Ascending aorta (tissue), 2 donors: ENCODE data around the gene ALDH7A1. TPM values are rescaled to one million over a fixed set of nuclear protein-coding genes. Genes with fewer than 3 reads are reported as not detected.

Experiments
- DNase-seq, 2 donors: peaks; one replicate each; pipeline ENCODE4 v3.0.0-alpha.2; 2019; ENCODE audit warnings: low spot score in 2 of 2
- H3K27ac ChIP-seq, 2 donors: fragments of 200-600 bp; sonication (generic); one replicate each; pipeline ENCODE4 v1.5.1; 2016 to 2017; ENCODE audit warnings: mild to moderate bottlenecking in 1 of 2
- H3K27me3 ChIP-seq: fragments of 200-600 bp; sonication (generic); one replicate; pipeline ENCODE4 v1.5.1; 2017
- H3K36me3 ChIP-seq, 2 donors: fragments of 200-600 bp; sonication (generic); one replicate each; pipeline ENCODE4 v1.5.1; 2016
- H3K4me1 ChIP-seq, 2 donors: fragments of 200-600 bp; sonication (generic); one replicate each; pipeline ENCODE4 v1.5.1; 2016 to 2017; ENCODE audit warnings: mild to moderate bottlenecking in 1 of 2
- H3K4me3 ChIP-seq, 2 donors: fragments of 200-600 bp; sonication (generic); one replicate each; pipeline ENCODE4 v1.5.1; 2016 to 2017; ENCODE audit warnings: mild to moderate bottlenecking in 1 of 2
- H3K9me3 ChIP-seq, 2 donors: fragments of 200-600 bp; sonication (generic); one replicate each; pipeline ENCODE4 v1.5.1; 2016
- CTCF ChIP-seq, 3 experiments: fragments of 200-600 bp in 2 of 3; fragments of 450-650 bp in 1 of 3; sonication (generic) in 2 of 3; IDR thresholded peaks; one replicate each; pipeline ENCODE4 v1.5.1; 2016 to 2019; ENCODE audit warnings: antibody characterized with exemption in 3 of 3, mild to moderate bottlenecking in 1 of 3, moderate library complexity in 1 of 3
- intact Hi-C: fragments of 100-400 bp; cut with DNase I; formaldehyde crosslinking; loops from one replicate; pipeline ENCODE4 v1.15.1; 2023
- total RNA-seq: library from RNA; depleted of rRNA; stranded (reverse); fragments of >200 nt; gene quantifications from one replicate; pipeline ENCODE4 v1.1.0, GENCODE V29; 2016

The ALDH7A1 gene
- total RNA-seq, 1 donor from 2014 or later, result 1.4 TPM

- Histone ChIP-seq H3K4me1 (peaks cover 8 to 19% of the 10 kb centered on the region in 2 donors), H3K36me3 (peaks cover 70 to 90% of the 10 kb centered on the region in 2 donors), H3K4me3 (no peak overlapping the region), H3K27me3 (no peaks in the 10 kb centered on the region), H3K9me3 (no peaks in the 10 kb centered on the region), H3K27ac (peak overlapping the region; percentile 63 to 65)
- DNase-seq, result no peak
- intact Hi-C loops, result loop anchor here (5.0 kb wide), 1 partner anchor 135 kb away; no protein-coding TSS in a partner anchor
- TF ChIP-seq CTCF (IDR thresholded peaks at IDR 0.05), result no peak
Measured at GRCh38 chr5:126487596-126487995, 107.4 kb downstream of the ALDH7A1 start.

GRCh38 chr5:126486332-126486731 lies 108.7 kb downstream of the ALDH7A1 start:
- H3K9me3 ChIP-seq, result no peaks in the 10 kb centered on the region
- no peak overlapping the region for H3K4me3 ChIP-seq
- DNase-seq, result no peak
- H3K36me3 ChIP-seq, result peaks cover 77 to 90% of the 10 kb centered on the region in 2 donors
- intact Hi-C loops, result loop anchor here (5.0 kb wide), 1 partner anchor 134 kb away; no protein-coding TSS in a partner anchor
- no peaks in the 10 kb centered on the region for H3K27me3 ChIP-seq
- peak in 1 of 3 experiments; percentile 12 for TF ChIP-seq CTCF (IDR thresholded peaks at IDR 0.05)
- peak overlapping the region; percentile 43 to 57 for H3K27ac ChIP-seq
- H3K4me1 ChIP-seq, result peaks cover 8 to 19% of the 10 kb centered on the region in 2 donors

GRCh38 chr5:126484253-126484652 lies 110.8 kb downstream of the ALDH7A1 start:
- Histone ChIP-seq H3K27ac (peak overlapping the region; percentile 43 to 45), H3K4me1 (peaks cover 8 to 16% of the 10 kb centered on the region in 2 donors), H3K36me3 (peaks cover 74 to 79% of the 10 kb centered on the region in 2 donors), H3K9me3 (no peaks in the 10 kb centered on the region), H3K4me3 (no peak overlapping the region), H3K27me3 (no peaks in the 10 kb centered on the region)
- no peak for DNase-seq
- TF ChIP-seq CTCF (IDR thresholded peaks at IDR 0.05), result no peak
- intact Hi-C loops, result no loop called here

DNA sequence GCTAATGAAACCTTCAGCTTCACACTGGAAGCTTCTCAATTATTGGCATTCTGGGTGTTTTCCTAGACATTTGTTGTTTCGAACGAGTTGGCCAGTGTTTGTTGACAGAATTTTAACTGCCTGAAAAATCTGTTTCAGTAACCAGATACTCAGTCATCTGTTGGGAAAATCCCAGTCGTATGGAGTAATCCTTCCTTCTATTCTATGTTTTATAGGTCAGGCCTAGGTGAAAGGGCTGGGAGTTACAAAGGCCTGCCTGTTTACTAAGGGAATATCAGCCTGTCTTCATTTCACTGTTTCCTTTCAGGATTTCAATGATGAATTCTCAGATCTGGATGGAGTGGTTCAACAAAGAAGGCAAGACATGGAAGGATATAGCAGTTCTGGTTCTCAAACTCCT lies 111.9 kb downstream of the ALDH7A1 start:
- Histone ChIP-seq H3K27ac (peak overlapping the region in 1 of 2 donors; percentile 43), H3K27me3 (no peaks in the 10 kb centered on the region)

DNA sequence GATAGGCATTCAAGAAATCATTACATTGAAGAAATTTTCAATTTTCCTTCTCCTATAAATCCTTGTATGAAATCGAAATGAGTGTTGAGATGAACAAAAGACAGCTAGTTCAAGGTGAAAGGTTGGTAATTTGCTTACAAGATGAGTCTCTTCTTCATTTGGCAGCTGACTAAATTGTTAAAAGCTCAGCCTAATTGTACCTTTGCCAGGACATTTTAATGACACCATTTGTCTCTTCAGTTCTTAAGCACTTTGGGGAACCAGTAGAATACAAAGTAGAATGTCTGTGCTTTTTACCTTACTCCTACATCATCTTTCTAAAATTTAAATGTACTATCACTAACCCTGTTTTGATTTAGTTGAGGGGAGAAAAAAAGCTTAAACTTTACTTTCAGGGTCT lies 112.4 kb downstream of the ALDH7A1 start:
- no peak for DNase-seq
- peaks cover 18 to 24% of the 10 kb centered on the region in 2 donors for H3K4me1 ChIP-seq
- intact Hi-C loops, result no loop called here
- H3K27me3 ChIP-seq, result no peaks in the 10 kb centered on the region
- TF ChIP-seq CTCF (IDR thresholded peaks at IDR 0.05), result no peak
- peaks cover 65 to 73% of the 10 kb centered on the region in 2 donors for H3K36me3 ChIP-seq
- no peaks in the 10 kb centered on the region for H3K9me3 ChIP-seq
- H3K4me3 ChIP-seq, result no peak overlapping the region
- H3K27ac ChIP-seq, result peak overlapping the region; percentile 43 to 50

More for the DNA sequence above, 111.9 kb downstream of the ALDH7A1 start:
- no peaks in the 10 kb centered on the region for H3K9me3 ChIP-seq
- H3K4me3 ChIP-seq, result no peak overlapping the region
- H3K36me3 ChIP-seq, result peaks cover 71 to 78% of the 10 kb centered on the region in 2 donors
- no peak for TF ChIP-seq CTCF (IDR thresholded peaks at IDR 0.05)
- peaks cover 15 to 23% of the 10 kb centered on the region in 2 donors for H3K4me1 ChIP-seq
- intact Hi-C loops, result no loop called here
- DNase-seq, result no peak

- H3K36me3 ChIP-seq, result peaks cover 59% of the 10 kb centered on the region in 2 donors
- H3K4me3 ChIP-seq, result no peak overlapping the region
- H3K9me3 ChIP-seq, result no peaks in the 10 kb centered on the region
- no peak for TF ChIP-seq CTCF (IDR thresholded peaks at IDR 0.05)
- DNase-seq, result no peak
- intact Hi-C loops, result no loop called here
- peaks cover 14 to 19% of the 10 kb centered on the region in 2 donors for H3K4me1 ChIP-seq
- peak overlapping the region in 1 of 2 donors; percentile 77 for H3K27ac ChIP-seq
- H3K27me3 ChIP-seq, result no peaks in the 10 kb centered on the region
Measured at GRCh38 chr5:126481243-126481642, 113.8 kb downstream of the ALDH7A1 start.
